ENCODE measurements around the gene C3orf80. TPM values are rescaled to one million over a fixed set of nuclear protein-coding genes. Genes with fewer than 3 reads are reported as not detected.

The C3orf80 gene
- total and polyA plus RNA-seq, 2 donors (not counting 1 experiment from before 2014, with no cell fraction given) = 0.02 to 0.33 TPM

- DNase-seq (ENCODE audit: low read depth in 2 of 2) = peak in 1 of 2 donors; percentile 84
- no peaks in the 10 kb centered on the region for H4K20me1 ChIP-seq (ENCODE audit: control insufficient read depth, extremely low read depth, insufficient read depth, low read length)
- TF ChIP-seq EZH2 (IDR thresholded peaks at IDR 0.05; ENCODE audit: low read length, missing control alignments) = no peak
- TF ChIP-seq, protein P1, sequence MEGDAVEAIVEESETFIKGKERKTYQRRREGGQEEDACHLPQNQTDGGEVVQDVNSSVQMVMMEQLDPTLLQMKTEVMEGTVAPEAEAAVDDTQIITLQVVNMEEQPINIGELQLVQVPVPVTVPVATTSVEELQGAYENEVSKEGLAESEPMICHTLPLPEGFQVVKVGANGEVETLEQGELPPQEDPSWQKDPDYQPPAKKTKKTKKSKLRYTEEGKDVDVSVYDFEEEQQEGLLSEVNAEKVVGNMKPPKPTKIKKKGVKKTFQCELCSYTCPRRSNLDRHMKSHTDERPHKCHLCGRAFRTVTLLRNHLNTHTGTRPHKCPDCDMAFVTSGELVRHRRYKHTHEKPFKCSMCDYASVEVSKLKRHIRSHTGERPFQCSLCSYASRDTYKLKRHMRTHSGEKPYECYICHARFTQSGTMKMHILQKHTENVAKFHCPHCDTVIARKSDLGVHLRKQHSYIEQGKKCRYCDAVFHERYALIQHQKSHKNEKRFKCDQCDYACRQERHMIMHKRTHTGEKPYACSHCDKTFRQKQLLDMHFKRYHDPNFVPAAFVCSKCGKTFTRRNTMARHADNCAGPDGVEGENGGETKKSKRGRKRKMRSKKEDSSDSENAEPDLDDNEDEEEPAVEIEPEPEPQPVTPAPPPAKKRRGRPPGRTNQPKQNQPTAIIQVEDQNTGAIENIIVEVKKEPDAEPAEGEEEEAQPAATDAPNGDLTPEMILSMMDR (conservative IDR thresholded peaks at IDR 0.05 in 1 of 2, IDR thresholded peaks at IDR 0.05 in 1 of 2; ENCODE audit: low read depth in 1 of 2, low read length in 2 of 2) = no peak
- H3K4me2 ChIP-seq (ENCODE audit: extremely low read depth, insufficient read depth, low read length) = no peak overlapping the region
- H3K9ac ChIP-seq (ENCODE audit: insufficient read depth, low read length) = no peak overlapping the region
- H3K4me3 ChIP-seq (replicated peaks in 1 of 4; ENCODE audit: control extremely low read depth in 1 of 4, insufficient read depth in 1 of 4, low read depth in 3 of 4, low read length in 4 of 4) = no peak overlapping the region
- no peak overlapping the region for H3K27ac ChIP-seq (ENCODE audit: insufficient read depth, low read length)
- no peaks in the 10 kb centered on the region for H3K36me3 ChIP-seq (ENCODE audit: control insufficient read depth, insufficient read depth, low read length)
- H3K9me3 ChIP-seq (ENCODE audit: control insufficient read depth, insufficient read depth, low read depth, low read length) = no peaks in the 10 kb centered on the region
- no peaks in the 10 kb centered on the region for H3K27me3 ChIP-seq (ENCODE audit: control insufficient read depth, insufficient read depth, low read length)
- no peak overlapping the region for H2AFZ ChIP-seq (ENCODE audit: low read length)
- H3K79me2 ChIP-seq (ENCODE audit: control insufficient read depth, insufficient read depth, low read length) = no peaks in the 10 kb centered on the region
- H3K4me1 ChIP-seq (ENCODE audit: control insufficient read depth, extremely low read depth, insufficient read depth, low read length) = no peaks in the 10 kb centered on the region
Observed at GRCh38 chr3:160245261-160245800, 20.1 kb downstream of the C3orf80 start.

GRCh38 chr3:160247766-160248165 is 22.5 kb downstream of the C3orf80 start:
- Histone ChIP-seq H3K4me2 (ENCODE audit: extremely low read depth, insufficient read depth, low read length) (no peak overlapping the region), H3K27ac (ENCODE audit: insufficient read depth, low read length) (no peak overlapping the region), H3K4me3 (replicated peaks in 1 of 4; ENCODE audit: control extremely low read depth in 1 of 4, insufficient read depth in 1 of 4, low read depth in 3 of 4, low read length in 4 of 4) (no peak overlapping the region), H3K36me3 (ENCODE audit: control insufficient read depth, insufficient read depth, low read length) (no peaks in the 10 kb centered on the region), H3K4me1 (ENCODE audit: control insufficient read depth, extremely low read depth, insufficient read depth, low read length) (no peaks in the 10 kb centered on the region), H2AFZ (ENCODE audit: low read length) (no peak overlapping the region), H4K20me1 (ENCODE audit: control insufficient read depth, extremely low read depth, insufficient read depth, low read length) (no peaks in the 10 kb centered on the region), H3K27me3 (ENCODE audit: control insufficient read depth, insufficient read depth, low read length) (no peaks in the 10 kb centered on the region), H3K9me3 (ENCODE audit: control insufficient read depth, insufficient read depth, low read depth, low read length) (no peaks in the 10 kb centered on the region), H3K79me2 (ENCODE audit: control insufficient read depth, insufficient read depth, low read length) (no peaks in the 10 kb centered on the region), H3K9ac (ENCODE audit: insufficient read depth, low read length) (no peak overlapping the region)
- no peak for DNase-seq (ENCODE audit: low read depth in 2 of 2)
- TF ChIP-seq, protein P1 (conservative IDR thresholded peaks at IDR 0.05 in 1 of 2, IDR thresholded peaks at IDR 0.05 in 1 of 2; ENCODE audit: low read depth in 1 of 2, low read length in 2 of 2) = no peak
- no peak for TF ChIP-seq EZH2 (IDR thresholded peaks at IDR 0.05; ENCODE audit: low read length, missing control alignments)

DNA sequence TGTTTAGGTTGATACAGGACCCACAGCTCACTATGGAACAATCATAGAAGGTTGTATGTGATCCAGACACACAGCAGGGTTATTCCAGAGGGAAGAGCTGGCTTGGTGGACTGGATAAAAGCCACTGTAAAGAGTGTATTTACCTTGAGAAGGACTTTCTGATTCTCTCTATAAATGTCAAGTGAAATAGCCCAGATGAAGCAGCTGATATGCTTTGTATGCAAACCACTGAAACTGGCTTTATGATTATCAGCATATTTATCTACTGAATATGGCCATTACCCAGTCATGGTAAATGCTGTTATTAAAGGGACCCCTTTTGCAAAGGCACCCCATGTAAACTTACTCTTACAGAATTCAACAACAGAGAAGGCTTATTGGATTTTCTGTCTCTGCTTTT is 28.1 kb downstream of the C3orf80 start:
- Histone ChIP-seq H3K79me2 (ENCODE audit: control insufficient read depth, insufficient read depth, low read length) (no peaks in the 10 kb centered on the region), H2AFZ (ENCODE audit: low read length) (no peak overlapping the region), H3K4me2 (ENCODE audit: extremely low read depth, insufficient read depth, low read length) (no peak overlapping the region), H3K27ac (ENCODE audit: insufficient read depth, low read length) (no peak overlapping the region), H3K4me3 (replicated peaks in 1 of 4; ENCODE audit: control extremely low read depth in 1 of 4, insufficient read depth in 1 of 4, low read depth in 3 of 4, low read length in 4 of 4) (no peak overlapping the region), H3K4me1 (ENCODE audit: control insufficient read depth, extremely low read depth, insufficient read depth, low read length) (no peaks in the 10 kb centered on the region), H3K27me3 (ENCODE audit: control insufficient read depth, insufficient read depth, low read length) (no peaks in the 10 kb centered on the region), H3K9me3 (ENCODE audit: control insufficient read depth, insufficient read depth, low read depth, low read length) (no peaks in the 10 kb centered on the region), H3K36me3 (ENCODE audit: control insufficient read depth, insufficient read depth, low read length) (no peaks in the 10 kb centered on the region), H3K9ac (ENCODE audit: insufficient read depth, low read length) (no peak overlapping the region), H4K20me1 (ENCODE audit: control insufficient read depth, extremely low read depth, insufficient read depth, low read length) (no peaks in the 10 kb centered on the region)
- DNase-seq (ENCODE audit: low read depth in 2 of 2) = no peak
- TF ChIP-seq EZH2 (IDR thresholded peaks at IDR 0.05; ENCODE audit: low read length, missing control alignments) = no peak
- TF ChIP-seq, protein P1 (conservative IDR thresholded peaks at IDR 0.05 in 1 of 2, IDR thresholded peaks at IDR 0.05 in 1 of 2; ENCODE audit: low read depth in 1 of 2, low read length in 2 of 2) = no peak

Measured in fibroblast of lung (primary cell).